T-helper 17 cell (primary cell): Measurements from ENCODE around the gene MLXIPL. TPM values are rescaled to one million over a fixed set of nuclear protein-coding genes. Genes with fewer than 3 reads are reported as not detected.
"Not testable (repeated sequence)": the region's sequence is repeated elsewhere in the genome, so short reads cannot be mapped to it uniquely, and the experiment has no call there.

Experiments
- ATAC-seq: fragments of 150-1000 bp; cut with Tn5 transposase; 2 replicates; pipeline ENCODE4 v1.10.0; 2021; ENCODE audit warnings: mild to moderate bottlenecking, moderate library complexity
- DNase-seq, 3 donors: peaks; one replicate each; pipeline versions ENCODE4 v3.0.0 to v3.0.0-alpha.2; 2020 to 2021
- H3K9me3 ChIP-seq: one replicate; pipeline ENCODE4 v1.7.0; 2013; ENCODE audit warnings: low read length, mild to moderate bottlenecking; ENCODE audit not compliant: control insufficient read depth, poor library complexity, severe bottlenecking
- H3K27ac Mint-ChIP-seq: one replicate; pipeline ENCODE4 v1.8.0; 2022; ENCODE audit warnings: mild to moderate bottlenecking, moderate library complexity, mixed read lengths
- H3K27me3 Mint-ChIP-seq: one replicate; pipeline ENCODE4 v1.8.0; 2022; ENCODE audit warnings: mixed read lengths
- H3K36me3 Mint-ChIP-seq: one replicate; pipeline ENCODE4 v1.8.0; 2022; ENCODE audit warnings: low read depth, mixed read lengths
- H3K4me1 Mint-ChIP-seq: one replicate; pipeline ENCODE4 v1.8.0; 2022; ENCODE audit warnings: mild to moderate bottlenecking, mixed read lengths
- H3K4me3 Mint-ChIP-seq: one replicate; pipeline ENCODE4 v1.8.0; 2022; ENCODE audit warnings: mild to moderate bottlenecking, moderate library complexity, mixed read lengths
- total RNA-seq, 4 donors: library from RNA in 2 of 4; stranded (reverse) in 2 of 4; gene quantifications; one replicate each; pipeline ENCODE4 v1.2.3 and lab custom pipeline; 2022 to 2026

Gene MLXIPL
- not detected for total RNA-seq
- total RNA-seq (lab: John Stamatoyannopoulos, UW), result 0 to 0.23 reads per million in 2 donors

- H3K27ac Mint-ChIP-seq, result no peak within 1 kb of the TSS
- peaks cover 58% of the 10 kb centered on the region for H3K27me3 Mint-ChIP-seq
- H3K36me3 Mint-ChIP-seq, result no peaks in the 10 kb centered on the region
- DNase-seq (peak; percentile 27 to 53 (median 50)), ATAC-seq (peak; percentile 89)
- H3K4me1 Mint-ChIP-seq, result peaks cover 6% of the 10 kb centered on the region
- H3K4me3 Mint-ChIP-seq, result peak within 1 kb of the TSS; percentile 65
- no peaks in the 10 kb centered on the region for H3K9me3 ChIP-seq
Measured at GRCh38 chr7:73623798-73624668, at the start of gene MLXIPL. Gene MLXIPL, minus strand, starts transcription at chr7:73624522. Its CDS starts 30 bp downstream, at chr7:73624492.

- peaks cover 20% of the 10 kb centered on the region for H3K27me3 Mint-ChIP-seq
- peaks cover 14% of the 10 kb centered on the region for H3K4me1 Mint-ChIP-seq
- H3K4me3 Mint-ChIP-seq, result no peak overlapping the region
- DNase-seq (no peak), ATAC-seq (no peak)
- no peaks in the 10 kb centered on the region for H3K36me3 Mint-ChIP-seq
- no peak overlapping the region for H3K27ac Mint-ChIP-seq
- no peaks in the 10 kb centered on the region for H3K9me3 ChIP-seq
Measured at GRCh38 chr7:73671857-73672445, 47.6 kb upstream of the MLXIPL start.

- ATAC-seq, result no peak
- H3K27me3 Mint-ChIP-seq, result peaks cover 20% of the 10 kb centered on the region
- H3K36me3 Mint-ChIP-seq, result no peaks in the 10 kb centered on the region
- H3K4me3 Mint-ChIP-seq, result no peak overlapping the region
- peaks cover 14% of the 10 kb centered on the region for H3K4me1 Mint-ChIP-seq
- H3K27ac Mint-ChIP-seq, result no peak overlapping the region
- H3K9me3 ChIP-seq, result no peaks in the 10 kb centered on the region
- no peak for DNase-seq
Measured at GRCh38 chr7:73671322-73671661, 47.0 kb upstream of the MLXIPL start.

- H3K9me3 ChIP-seq, result no peaks in the 10 kb centered on the region
- Mint-ChIP-seq H3K27me3 (peaks cover 31% of the 10 kb centered on the region), H3K36me3 (no peaks in the 10 kb centered on the region), H3K27ac (peak overlapping the region; percentile 27), H3K4me3 (no peak overlapping the region), H3K4me1 (peaks cover 16% of the 10 kb centered on the region)
- DNase-seq, result no peak
- no peak for ATAC-seq
Measured at GRCh38 chr7:73669858-73670385, 45.6 kb upstream of the MLXIPL start.

- DNase-seq (no peak), ATAC-seq (no peak)
- no peaks in the 10 kb centered on the region for H3K9me3 ChIP-seq
- Mint-ChIP-seq H3K4me3 (no peak overlapping the region), H3K4me1 (peaks cover 16% of the 10 kb centered on the region), H3K27ac (no peak overlapping the region), H3K27me3 (peaks cover 37% of the 10 kb centered on the region), H3K36me3 (no peaks in the 10 kb centered on the region)
Measured at GRCh38 chr7:73669288-73669701, 45.0 kb upstream of the MLXIPL start.

GRCh38 chr7:73668886-73669230 lies 44.5 kb upstream of the MLXIPL start:
- Mint-ChIP-seq H3K27me3 (peaks cover 41% of the 10 kb centered on the region), H3K27ac (no peak overlapping the region), H3K4me3 (peak overlapping the region; percentile 70), H3K36me3 (no peaks in the 10 kb centered on the region), H3K4me1 (peaks cover 16% of the 10 kb centered on the region)
- DNase-seq (no peak), ATAC-seq (no peak)
- H3K9me3 ChIP-seq, result no peaks in the 10 kb centered on the region

- no peak overlapping the region for H3K27ac Mint-ChIP-seq
- H3K9me3 ChIP-seq, result peaks cover 2% of the 10 kb centered on the region
- DNase-seq (no peak), ATAC-seq (no peak)
- peak overlapping the region; percentile 70 for H3K4me3 Mint-ChIP-seq
- peaks cover 46% of the 10 kb centered on the region for H3K27me3 Mint-ChIP-seq
- H3K36me3 Mint-ChIP-seq, result no peaks in the 10 kb centered on the region
- H3K4me1 Mint-ChIP-seq, result peaks cover 16% of the 10 kb centered on the region
Measured at GRCh38 chr7:73668103-73668885, 44.0 kb upstream of the MLXIPL start.

- peak within 1 kb of the TSS; percentile 69 for H3K27ac Mint-ChIP-seq
- peaks cover 16% of the 10 kb centered on the region for H3K4me1 Mint-ChIP-seq
- H3K27me3 Mint-ChIP-seq, result peaks cover 54% of the 10 kb centered on the region
- peak; percentile 96 for ATAC-seq
- H3K36me3 Mint-ChIP-seq, result no peaks in the 10 kb centered on the region
- H3K4me3 Mint-ChIP-seq, result peak within 1 kb of the TSS; percentile 80
- peak; percentile 92 to 99 (median 98) for DNase-seq
- H3K9me3 ChIP-seq, result peaks cover 6% of the 10 kb centered on the region
Measured at GRCh38 chr7:73667344-73668102, 43.2 kb upstream of the MLXIPL start, which contains the start of gene VPS37D. Gene VPS37D, plus strand, starts transcription at chr7:73667831. Its CDS starts 128 bp downstream, at chr7:73667959.

GRCh38 chr7:73663033-73663432 lies 38.7 kb upstream of the MLXIPL start:
- no peaks in the 10 kb centered on the region for H3K36me3 Mint-ChIP-seq
- no peak overlapping the region for H3K27ac Mint-ChIP-seq
- DNase-seq (no peak), ATAC-seq (no peak)
- no peak overlapping the region for H3K4me3 Mint-ChIP-seq
- H3K27me3 Mint-ChIP-seq, result peaks cover 50% of the 10 kb centered on the region
- H3K9me3 ChIP-seq, result peaks cover 6% of the 10 kb centered on the region
- peaks cover 10% of the 10 kb centered on the region for H3K4me1 Mint-ChIP-seq

GRCh38 chr7:73660594-73660993 lies 36.3 kb upstream of the MLXIPL start:
- H3K27me3 Mint-ChIP-seq, result peaks cover 42% of the 10 kb centered on the region

GRCh38 chr7:73659983-73660382 lies 35.7 kb upstream of the MLXIPL start:
- Mint-ChIP-seq H3K27me3 (peaks cover 43% of the 10 kb centered on the region), H3K36me3 (no peaks in the 10 kb centered on the region), H3K4me3 (no peak overlapping the region), H3K27ac (no peak overlapping the region), H3K4me1 (peaks cover 2% of the 10 kb centered on the region)
- peaks cover 6% of the 10 kb centered on the region for H3K9me3 ChIP-seq
- no peak for DNase-seq
- ATAC-seq, result no peak

More at GRCh38 chr7:73660594-73660993, 36.3 kb upstream of the MLXIPL start:
- H3K27ac Mint-ChIP-seq, ATAC-seq, H3K36me3 Mint-ChIP-seq, H3K4me1 Mint-ChIP-seq, H3K9me3 ChIP-seq, H3K4me3 Mint-ChIP-seq, DNase-seq: not testable (repeated sequence)

- not testable (repeated sequence) for DNase-seq, H3K27ac Mint-ChIP-seq, H3K4me1 Mint-ChIP-seq
Measured at GRCh38 chr7:73655309-73655708, 31.0 kb upstream of the MLXIPL start.

More at GRCh38 chr7:73655309-73655708, 31.0 kb upstream of the MLXIPL start:
- H3K9me3 ChIP-seq, H3K36me3 Mint-ChIP-seq, H3K4me3 Mint-ChIP-seq, ATAC-seq: not testable (repeated sequence)
- H3K27me3 Mint-ChIP-seq, result peaks cover 34% of the 10 kb centered on the region
